Heart left ventricle (tissue), 13 donors: ENCODE data around the gene PTPRN2.

Experiments used
- CTCF ChIP-seq, 12 donors: fragments of 200-600 bp; sonication (generic) in 4 of 12; IDR thresholded peaks; one replicate each; pipeline versions ENCODE4 v1.5.0 to v1.8.0; 2018 to 2022; ENCODE audit warnings: antibody characterized with exemption in 12 of 12, mild to moderate bottlenecking in 5 of 12
- POLR2A ChIP-seq, 2 donors: fragments of 450-650 bp; IDR thresholded peaks; one replicate each; pipeline ENCODE4 v1.6.1; 2017; ENCODE audit warnings: antibody characterized with exemption in 2 of 2, mild to moderate bottlenecking in 2 of 2, moderate library complexity in 2 of 2
- donor health status: ischemic (EF 13 %, LVEDD 7.1; RV severe dilation, severe dysfunction).
- donor health status: DM: no; HTN: yes; CAD: no.
- donor health status: DM: no; HTN: no; CAD: no.
- donor health status: ischemic (EF 25% LVEDD 6.9; RV normal size, moderate dysfunction).
- donor health status: ischemic (EF 25% LVEDD 5.7; RV mildly dilated, moderate dysfunction).
- donor health status: ischemic (EF 35%, LVEDD 5.7; RV mildly dilated, moderate dysfunction).
- donor health status: nonischemic (EF 11% LVEDD 7.7; RV severe dilation, severe dysfunction).
- donor health status: DM: yes; HTN: yes; CAD: no.
- donor health status: PGD.
- donor health status: ischemic (EF 29% LVEDD 5.4; RV normal size, mild dysfunction).
- donor health status: nonischemic (EF 23%, LVEDD 6.1; RV moderate dilation, normal function).

DNA sequence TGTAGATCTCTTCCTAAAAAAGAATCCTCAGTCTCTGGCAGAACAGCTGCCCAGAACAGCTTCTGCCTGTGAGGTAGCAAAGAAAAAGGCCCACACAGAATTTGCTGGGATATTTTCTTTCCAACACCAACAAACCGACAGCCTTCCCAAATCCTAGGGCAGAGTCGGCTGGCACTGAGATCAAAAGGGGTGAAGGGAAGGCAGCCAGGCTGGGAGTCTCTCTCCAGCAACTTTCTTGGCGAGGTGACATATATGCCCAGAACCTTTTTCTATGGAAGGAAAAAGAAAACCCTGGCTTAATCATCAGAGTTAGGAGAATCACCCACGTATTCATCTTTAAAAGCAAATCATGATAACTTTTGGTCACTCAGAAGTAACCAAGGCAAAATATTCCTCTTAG lies 971.2 kb downstream of the PTPRN2 start:
- TF ChIP-seq CTCF (IDR thresholded peaks at IDR 0.05) (no peak), POLR2A (IDR thresholded peaks at IDR 0.05) (no peak)
